Motor neuron (in vitro differentiated cells): ENCODE measurements around the gene SPATS2L. TPM values are rescaled to one million over a fixed set of nuclear protein-coding genes. Genes with fewer than 3 reads are reported as not detected.
A peak's percentile ranks its signal among the peaks of the same experiment; 100 is the strongest.

ENCODE experiments used
- ATAC-seq, 8 experiments: fragments of 200-7000 bp; cut with Tn5 transposase; replicated peaks in 6 of 8; 2 replicates each; pipeline ENCODE4 v1.8.0; 2021; ENCODE audit warnings: mild to moderate bottlenecking in 8 of 8, moderate library complexity in 8 of 8
- H3K27ac ChIP-seq, 2 donors: fragments of 250-450 bp; sonication (Bioruptor Pico); 2 replicates each; pipeline ENCODE4 v1.9.0; 2021; ENCODE audit warnings: antibody characterized with exemption in 2 of 2, mild to moderate bottlenecking in 2 of 2, moderate library complexity in 1 of 2
- H3K4me1 ChIP-seq, 2 donors: fragments of 250-450 bp; sonication (Bioruptor Pico); replicated peaks in 1 of 2; 2 replicates each; pipeline ENCODE4 v1.6.1; 2021; ENCODE audit warnings: antibody characterized with exemption in 2 of 2, mild to moderate bottlenecking in 2 of 2, moderate library complexity in 1 of 2
- H3K4me3 ChIP-seq, 5 donors: fragments of 250-450 bp; sonication (Bioruptor Pico); 2 replicates each; pipeline ENCODE4 v1.9.0; 2021; ENCODE audit warnings: antibody characterized with exemption in 5 of 5, mild to moderate bottlenecking in 5 of 5, moderate library complexity in 4 of 5
- WGBS, 10 experiments: fragments of 450-650 bp; shearing (Covaris generic); methylation state at CpG; one replicate each; pipeline ENCODE4 v1.0.0; 2022; 5-methylcytosine and 5-hydroxymethylcytosine counted together
- in situ Hi-C, 9 experiments: fragments of 400-800 bp; cut with MboI; loops; one replicate each; pipeline ENCODE4 v1.15.0; 2021; ENCODE audit warnings: low sequenced_read_pairs in 9 of 9, low pct_unique_long_range_greater_than_20kb in 2 of 9; ENCODE audit not compliant: unreplicated experiment in 9 of 9
- total RNA-seq, 8 experiments: library from RNA; unstranded; fragments of 300-600 nt; gene quantifications; 2 replicates each; pipeline versions ENCODE4 v1.2.3 to v1.2.4, GENCODE V29; 2022

SPATS2L gene
- total RNA-seq, 8 experiments from 2014 or later: 8.4 to 143 (median 21.9) TPM

DNA sequence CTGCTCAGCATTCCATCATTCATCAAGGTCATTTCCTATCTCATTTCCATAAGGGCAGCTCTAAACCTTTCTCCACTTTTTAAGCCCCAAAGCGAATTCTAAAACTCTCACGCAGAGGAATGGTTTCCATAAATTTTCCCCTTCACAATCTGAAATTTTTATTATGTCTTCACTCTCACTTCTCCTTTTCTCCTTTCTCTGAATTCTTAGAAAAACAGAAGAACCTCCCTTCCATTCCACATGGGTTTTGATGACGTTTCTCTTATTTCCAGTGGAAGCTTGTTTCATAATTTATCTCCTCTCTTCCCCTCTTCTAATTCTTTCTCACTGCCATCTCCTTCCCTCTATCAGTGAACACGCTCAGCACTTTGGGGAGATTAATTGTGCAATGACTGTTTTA lies 97.3 kb downstream of the SPATS2L start:
- H3K4me1 ChIP-seq: peaks cover 5 to 7% of the 10 kb centered on the region in 2 donors
- 91 to 100% (median 93%) methylated on average over 2 to 4 of the region's 4 CpGs; no CpG with 5 or more reads in 1 of the 10 experiments for WGBS, 10 experiments
- no peak overlapping the region for H3K4me3 ChIP-seq
- no peak overlapping the region for H3K27ac ChIP-seq
- in situ Hi-C loops: no loop called here
- no peak for ATAC-seq

DNA sequence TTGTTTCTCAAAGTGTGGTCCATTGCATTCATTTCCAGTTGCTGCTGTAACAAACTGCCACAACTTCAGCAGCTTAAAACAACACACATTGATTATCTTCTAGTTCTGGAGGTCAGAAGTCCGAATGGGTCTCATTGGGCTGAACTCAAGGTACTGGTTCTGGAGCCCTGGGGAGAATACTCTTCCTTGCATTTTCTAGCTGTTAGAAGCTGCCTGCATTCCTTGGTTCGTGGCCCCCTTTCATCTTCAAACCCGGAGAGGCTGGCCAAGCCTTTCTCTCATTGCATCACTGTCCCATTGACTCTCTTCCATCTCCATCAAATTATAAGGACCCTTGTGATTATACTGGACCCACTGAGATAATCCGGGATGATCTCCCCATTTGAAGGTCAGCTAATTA lies 98.1 kb downstream of the SPATS2L start:
- in situ Hi-C loops: no loop called here
- ATAC-seq: no peak
- 81 to 100% (median 96%) methylated on average over 1 to 4 of the region's 4 CpGs; no CpG with 5 or more reads in 1 of the 10 experiments for WGBS, 10 experiments
- no peak overlapping the region for H3K4me3 ChIP-seq
- H3K27ac ChIP-seq: no peak overlapping the region
- peaks cover 5 to 7% of the 10 kb centered on the region in 2 donors for H3K4me1 ChIP-seq

DNA sequence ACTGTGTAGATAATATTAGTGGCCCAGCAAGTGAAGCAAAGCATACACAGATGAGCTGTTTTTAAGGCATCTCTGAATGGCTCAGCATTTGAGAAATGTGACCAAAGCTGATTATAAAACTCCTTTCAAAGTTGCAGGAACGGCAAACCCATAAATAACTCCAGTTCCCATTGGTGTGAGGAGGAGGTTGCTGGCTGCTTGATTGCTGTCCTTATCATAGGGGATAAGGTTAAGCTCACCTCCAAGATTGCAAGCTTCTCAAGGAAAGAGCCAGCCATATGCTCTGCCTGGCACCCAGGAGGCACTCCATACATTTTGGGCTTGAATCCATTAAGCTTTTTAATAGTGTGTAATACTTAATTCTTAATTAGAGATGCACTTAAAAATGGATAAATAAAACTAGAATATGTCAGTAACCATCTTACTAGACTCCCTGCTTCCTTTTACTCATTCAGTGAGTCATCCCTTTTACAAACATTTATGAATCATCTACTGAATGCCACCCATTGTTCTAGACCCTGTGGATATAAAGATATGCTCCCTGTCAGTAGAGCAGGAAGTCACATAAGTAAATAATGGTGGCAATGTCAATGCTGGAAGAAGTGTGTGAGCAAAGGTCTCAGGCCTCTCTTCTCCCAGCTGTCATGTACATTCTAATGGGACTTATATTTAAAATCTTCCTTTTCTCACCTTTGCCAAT lies 99.3 kb downstream of the SPATS2L start:
- in situ Hi-C loops: no loop called here
- Histone ChIP-seq H3K4me3 (no peak overlapping the region), H3K4me1 (peaks cover 5 to 7% of the 10 kb centered on the region in 2 donors), H3K27ac (no peak overlapping the region)
- peak; percentile 62 to 95 (median 84) for ATAC-seq
- WGBS, 10 experiments: 0 to 36% (median 0%) methylated on average over 1 of the region's 1 CpG; no CpG with 5 or more reads in 3 of the 10 experiments

DNA sequence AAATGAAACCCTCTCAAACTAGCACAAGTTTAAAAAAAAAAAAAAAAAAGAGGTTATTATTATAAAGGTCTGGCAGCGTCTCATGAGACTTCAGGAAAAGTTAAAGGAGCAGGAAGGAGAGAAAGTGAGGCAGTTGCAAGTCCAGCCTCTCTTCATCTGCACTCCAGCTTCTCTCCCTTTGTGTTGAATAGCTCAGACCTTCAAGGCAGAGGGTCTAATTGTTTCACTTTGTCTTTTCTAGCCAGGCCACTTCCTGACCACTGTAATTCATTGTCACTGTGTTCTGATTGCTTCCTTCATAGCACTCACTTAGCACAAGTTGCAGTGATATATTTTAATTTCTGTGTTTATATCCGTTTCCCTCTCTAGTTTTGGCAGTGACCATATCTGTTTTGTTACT lies 99.9 kb downstream of the SPATS2L start:
- WGBS, 10 experiments: 15 to 100% (median 48%) methylated on average over 1 to 2 of the region's 2 CpGs; no CpG with 5 or more reads in 3 of the 10 experiments
- no peak overlapping the region for H3K27ac ChIP-seq
- no peak overlapping the region for H3K4me3 ChIP-seq
- H3K4me1 ChIP-seq: peaks cover 5 to 7% of the 10 kb centered on the region in 2 donors
- peak in 2 of 8 experiments; percentile 2 to 16 for ATAC-seq
- in situ Hi-C loops: no loop called here

DNA sequence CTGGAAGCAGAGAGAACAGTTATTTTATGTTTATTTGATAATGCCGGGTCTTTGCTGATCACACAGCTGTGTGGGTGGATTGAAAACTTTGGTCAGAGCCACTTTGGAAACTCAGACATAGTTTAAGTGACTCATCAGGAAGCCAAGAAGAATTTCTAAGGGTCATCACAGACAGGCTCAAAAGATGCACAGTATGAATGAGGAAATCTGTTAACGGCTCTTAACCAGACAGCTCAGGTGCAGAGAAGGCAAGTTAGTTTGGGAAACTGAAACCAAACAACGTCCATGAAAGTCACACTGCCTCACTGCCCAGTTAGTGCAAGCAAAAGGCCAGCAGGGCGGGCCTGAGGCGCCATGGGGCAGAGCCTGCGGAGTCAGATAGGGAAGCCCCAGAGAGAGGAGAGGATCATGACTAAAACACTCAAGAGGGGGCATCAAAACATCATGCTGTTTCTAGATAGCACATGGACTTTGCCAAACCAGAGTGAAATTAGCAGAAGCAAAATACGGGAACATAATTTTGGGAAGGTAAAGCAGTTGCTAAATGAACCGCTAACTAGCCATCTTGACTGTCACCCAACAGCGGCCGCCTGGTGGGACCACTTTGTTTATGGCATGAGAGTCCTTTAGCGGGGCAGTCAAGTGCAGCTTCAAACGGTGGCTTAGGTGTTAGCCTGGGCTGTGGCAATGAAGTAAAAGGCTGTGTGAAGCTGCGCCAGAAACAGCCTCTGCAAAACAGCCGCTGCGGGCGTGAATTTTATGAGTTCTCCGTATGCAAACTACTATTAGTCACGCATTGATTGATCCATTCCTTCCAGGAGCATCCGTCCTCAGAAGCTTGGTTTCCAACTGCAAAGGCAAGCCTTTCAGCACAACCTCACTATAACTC lies 102.2 kb downstream of the SPATS2L start:
- peaks cover 5 to 7% of the 10 kb centered on the region in 2 donors for H3K4me1 ChIP-seq
- H3K4me3 ChIP-seq: no peak overlapping the region
- 30 to 92% (median 63%) methylated on average over 2 to 16 of the region's 19 CpGs; no CpG with 5 or more reads in 1 of the 10 experiments for WGBS, 10 experiments
- ATAC-seq: peak in 6 of 8 experiments; percentile 58 to 75 (median 72)
- in situ Hi-C loops: no loop called here
- H3K27ac ChIP-seq: no peak overlapping the region

DNA sequence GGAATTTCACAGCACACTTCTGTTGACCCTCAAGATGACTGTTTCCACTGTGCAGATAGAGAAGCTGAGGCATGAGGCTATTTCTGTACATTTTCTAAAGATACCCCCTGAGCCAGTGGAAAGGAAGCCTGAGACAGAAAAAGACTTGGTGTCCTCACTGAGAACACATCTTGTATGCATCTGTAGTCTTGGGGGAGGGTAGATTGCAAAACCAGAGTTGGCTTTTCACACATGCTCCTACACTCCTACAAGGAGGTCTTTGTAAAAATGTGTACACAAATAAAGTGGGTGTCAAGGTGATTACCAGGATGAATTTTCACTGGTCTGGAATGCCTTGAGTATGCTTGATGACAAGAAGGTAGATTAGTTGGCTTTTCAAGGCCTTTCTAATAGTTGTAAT lies 105.3 kb downstream of the SPATS2L start:
- peak in 1 of 8 experiments; percentile 63 for ATAC-seq
- no peak overlapping the region for H3K27ac ChIP-seq
- peaks cover 4 to 5% of the 10 kb centered on the region in 2 donors for H3K4me1 ChIP-seq
- no peak overlapping the region for H3K4me3 ChIP-seq
- in situ Hi-C loops: no loop called here

DNA sequence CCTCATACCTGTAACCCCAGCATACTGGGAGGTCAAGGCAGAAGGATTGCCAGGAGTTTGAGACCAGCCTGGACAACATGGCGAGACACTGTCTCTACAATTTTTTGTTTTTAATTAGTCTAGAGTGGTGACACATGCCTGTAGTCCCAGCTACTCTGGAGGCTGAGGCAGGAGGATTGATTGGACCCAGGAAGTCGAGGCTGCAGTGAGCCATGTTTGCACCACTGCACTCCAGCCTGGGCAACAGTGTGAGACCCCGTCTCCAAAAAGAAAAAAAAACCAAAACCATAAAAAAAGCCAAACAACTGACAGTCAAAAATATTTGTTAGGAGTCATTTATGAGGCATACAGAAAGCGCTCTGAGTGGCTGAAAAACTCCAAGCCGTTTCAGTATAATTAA lies 107.9 kb downstream of the SPATS2L start:
- H3K27ac ChIP-seq: no peak overlapping the region
- peaks cover 11 to 13% of the 10 kb centered on the region in 2 donors for H3K4me1 ChIP-seq
- in situ Hi-C loops: no loop called here
- 64 to 100% (median 93%) methylated on average over 2 to 5 of the region's 5 CpGs; no CpG with 5 or more reads in 1 of the 10 experiments for WGBS, 10 experiments
- no peak for ATAC-seq
- no peak overlapping the region for H3K4me3 ChIP-seq

DNA sequence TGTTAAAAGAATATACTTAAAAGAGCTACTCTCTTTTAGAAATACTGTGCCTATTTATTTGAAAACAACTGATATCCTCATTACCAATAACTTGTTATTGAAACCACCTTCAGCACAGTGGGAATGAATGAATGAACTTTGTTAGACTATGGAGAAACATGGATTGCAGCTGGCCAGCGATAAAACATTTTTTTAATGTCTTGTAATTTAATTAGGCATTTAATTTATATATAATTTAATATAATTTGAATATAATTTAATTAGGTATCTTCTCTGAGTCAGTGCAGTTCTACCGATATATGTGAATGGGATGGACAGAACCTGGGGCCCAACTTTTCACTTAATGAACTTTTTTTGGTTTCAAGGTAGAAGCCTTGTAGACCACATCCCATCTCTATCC lies 109.0 kb downstream of the SPATS2L start:
- 92 to 100% (median 100%) methylated on average over 1 to 2 of the region's 2 CpGs; no CpG with 5 or more reads in 4 of the 10 experiments for WGBS, 10 experiments
- Histone ChIP-seq H3K27ac (no peak overlapping the region), H3K4me3 (no peak overlapping the region), H3K4me1 (peaks cover 11 to 13% of the 10 kb centered on the region in 2 donors)
- in situ Hi-C loops: no loop called here
- ATAC-seq: no peak

DNA sequence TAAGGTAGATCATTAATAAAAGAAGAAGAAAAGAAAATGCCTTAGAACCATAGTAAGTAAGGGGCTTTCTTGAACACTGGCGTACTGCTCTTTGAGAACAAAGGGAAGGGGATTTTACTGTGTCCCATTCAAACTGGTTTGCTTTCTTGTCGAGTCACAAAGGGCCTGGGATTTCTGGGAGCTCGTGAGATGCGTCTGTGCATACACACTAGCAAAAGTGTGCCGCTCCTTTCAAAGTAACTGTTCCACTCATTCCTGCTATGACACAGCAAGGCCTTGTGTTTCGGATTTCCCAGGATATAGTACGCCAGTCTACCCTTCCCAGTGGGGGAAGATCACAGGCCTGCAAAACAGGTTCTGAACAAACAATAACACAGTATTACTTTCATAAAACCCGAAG lies 110.4 kb downstream of the SPATS2L start:
- H3K27ac ChIP-seq: peak overlapping the region; percentile 18 to 48
- in situ Hi-C loops: no loop called here

DNA sequence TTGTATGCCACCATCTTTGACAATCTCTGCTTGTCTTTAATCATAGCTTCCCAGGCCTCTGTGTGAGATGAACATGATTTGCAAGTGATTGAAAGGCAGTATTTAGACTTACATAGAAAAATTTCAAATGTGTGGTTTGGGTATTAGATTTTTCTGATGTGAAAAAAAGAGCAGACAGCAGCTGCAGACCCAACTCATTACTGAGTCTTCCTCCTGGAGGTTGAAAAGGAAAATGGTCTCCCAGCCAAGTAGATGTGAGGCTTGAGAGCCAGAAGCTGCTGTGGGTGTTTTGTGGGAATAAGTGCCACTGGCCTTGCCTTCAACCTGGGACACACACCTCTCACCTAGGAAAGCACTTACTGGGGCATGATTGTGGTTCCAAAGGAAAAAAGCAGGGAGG lies 110.9 kb downstream of the SPATS2L start:
- in situ Hi-C loops: no loop called here
- H3K4me1 ChIP-seq: peaks cover 11 to 13% of the 10 kb centered on the region in 2 donors
- ATAC-seq: no peak
- H3K4me3 ChIP-seq: no peak overlapping the region
- H3K27ac ChIP-seq: peak overlapping the region in 1 of 2 donors; percentile 18

More for the DNA sequence above, 110.4 kb downstream of the SPATS2L start:
- peaks cover 11 to 13% of the 10 kb centered on the region in 2 donors for H3K4me1 ChIP-seq
- peak in 5 of 8 experiments; percentile 56 to 77 (median 69) for ATAC-seq
- 10 to 98% (median 42%) methylated on average over 1 to 8 of the region's 8 CpGs; no CpG with 5 or more reads in 1 of the 10 experiments for WGBS, 10 experiments
- no peak overlapping the region for H3K4me3 ChIP-seq

DNA sequence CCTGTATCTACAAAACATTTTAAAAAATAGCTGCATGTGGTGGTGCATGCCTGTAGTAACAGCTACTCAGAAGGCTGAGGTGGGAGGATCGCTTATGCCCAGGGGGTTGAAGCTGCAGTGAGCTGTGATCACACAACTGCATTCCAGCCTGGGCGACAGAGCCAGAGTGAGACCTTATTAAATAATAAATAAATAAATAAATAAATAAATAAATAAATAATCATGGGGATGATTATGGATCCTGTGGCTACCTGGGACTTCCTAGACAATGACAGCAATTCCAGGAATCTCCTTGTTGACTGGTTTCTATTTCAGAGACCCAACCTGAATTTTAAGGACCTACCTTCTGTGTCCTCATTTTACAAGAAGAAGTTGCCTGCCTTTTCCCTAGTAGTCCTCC lies 111.9 kb downstream of the SPATS2L start:
- ATAC-seq: no peak
- Histone ChIP-seq H3K4me1 (peaks cover 11 to 15% of the 10 kb centered on the region in 2 donors), H3K27ac (no peak overlapping the region), H3K4me3 (no peak overlapping the region)
- in situ Hi-C loops: no loop called here
- 100% methylated on average over 1 to 2 of the region's 2 CpGs; no CpG with 5 or more reads in 8 of the 10 experiments for WGBS, 10 experiments

DNA sequence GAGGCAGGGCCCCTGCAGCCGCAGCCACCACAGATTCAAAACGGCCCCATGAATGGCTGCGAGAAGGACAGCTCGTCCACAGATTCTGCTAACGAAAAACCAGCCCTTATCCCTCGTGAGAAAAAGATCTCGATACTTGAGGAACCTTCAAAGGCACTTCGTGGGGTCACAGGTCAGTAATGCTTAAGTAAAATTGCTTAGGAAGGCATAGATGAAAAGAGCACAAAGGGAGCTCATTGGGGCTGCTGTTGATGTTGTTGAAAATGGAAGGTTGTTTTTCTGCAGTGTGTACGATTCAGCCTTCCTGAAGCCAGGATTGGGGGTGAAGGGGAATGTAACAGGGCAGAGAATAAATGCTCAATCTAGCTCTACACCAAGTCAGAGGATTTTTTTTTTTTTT lies 112.8 kb downstream of the SPATS2L start:
- in situ Hi-C loops: no loop called here
- H3K27ac ChIP-seq: no peak overlapping the region
- WGBS, 10 experiments: 68 to 100% (median 84%) methylated on average over 1 to 9 of the region's 9 CpGs; no CpG with 5 or more reads in 2 of the 10 experiments
- no peak overlapping the region for H3K4me3 ChIP-seq
- no peak for ATAC-seq
- peaks cover 11 to 18% of the 10 kb centered on the region in 2 donors for H3K4me1 ChIP-seq

DNA sequence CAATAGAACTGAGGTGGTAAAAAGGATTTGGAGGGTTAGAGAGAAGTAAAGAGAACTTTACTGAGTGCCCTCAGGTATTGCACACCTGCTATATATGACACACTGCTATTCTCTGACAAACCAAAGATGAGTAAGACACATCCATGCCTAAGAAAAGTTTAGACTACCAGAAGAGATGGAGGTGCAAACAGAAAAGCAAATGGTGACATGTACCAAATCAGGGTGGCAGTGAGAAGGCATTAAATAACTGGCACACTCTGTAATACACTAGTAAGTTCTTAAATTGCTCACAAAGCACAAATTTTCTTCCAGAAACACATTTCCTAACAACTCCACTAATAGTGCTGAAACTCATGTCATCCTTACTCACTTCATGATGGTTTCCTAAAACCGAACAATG lies 114.8 kb downstream of the SPATS2L start:
- ATAC-seq: no peak
- Histone ChIP-seq H3K4me1 (peaks cover 11 to 18% of the 10 kb centered on the region in 2 donors), H3K27ac (no peak overlapping the region), H3K4me3 (no peak overlapping the region)
- 57 to 100% (median 92%) methylated on average over 1 of the region's 1 CpG; no CpG with 5 or more reads in 1 of the 10 experiments for WGBS, 10 experiments
- in situ Hi-C loops: no loop called here
